Karpas-422 (cell line): ENCODE measurements around the gene CALHM5. TPM values are rescaled to one million over a fixed set of nuclear protein-coding genes. Genes with fewer than 3 reads are reported as not detected.
A peak's percentile ranks its signal among the peaks of the same experiment; 100 is the strongest.
"Not testable (repeated sequence)": the region's sequence is repeated elsewhere in the genome, so short reads cannot be mapped to it uniquely, and the experiment has no call there.

Experiments used
- DNase-seq: peaks from one replicate; pipeline ENCODE4 v3.0.0-alpha.2; 2015
- H2AFZ ChIP-seq: fragments of 200-600 bp; sonication (generic); 2 replicates; pipeline ENCODE4 v1.6.1; 2014; ENCODE audit warnings: antibody characterized with exemption, low read length, mixed read lengths
- H3K27ac ChIP-seq: fragments of 200-600 bp; sonication (generic); 2 replicates; pipeline ENCODE4 v1.5.1; 2014; ENCODE audit warnings: mild to moderate bottlenecking, low read length, moderate library complexity
- H3K27me3 ChIP-seq: fragments of 200-600 bp; sonication (generic); 2 replicates; pipeline ENCODE4 v1.6.1; 2014; ENCODE audit warnings: low read length, mixed read lengths
- H3K36me3 ChIP-seq: fragments of 200-600 bp; sonication (generic); 2 replicates; pipeline ENCODE4 v1.6.1; 2014; ENCODE audit warnings: low read length, mixed read lengths; ENCODE audit not compliant: insufficient read depth
- H3K4me1 ChIP-seq: fragments of 200-600 bp; sonication (generic); 2 replicates; pipeline ENCODE4 v1.6.1; 2014; ENCODE audit warnings: mild to moderate bottlenecking, low read length, mixed read lengths
- H3K4me2 ChIP-seq: fragments of 200-600 bp; sonication (generic); 2 replicates; pipeline ENCODE4 v1.6.1; 2014; ENCODE audit warnings: low read length, low read depth, mild to moderate bottlenecking; ENCODE audit not compliant: poor library complexity, severe bottlenecking
- H3K4me3 ChIP-seq: fragments of 200-600 bp; sonication (generic); 2 replicates; pipeline ENCODE4 v1.5.1; 2014; ENCODE audit warnings: mild to moderate bottlenecking, antibody characterized with exemption, low read length, mixed read lengths
- H3K79me2 ChIP-seq: fragments of 200-600 bp; sonication (generic); 2 replicates; pipeline ENCODE4 v1.6.1; 2014; ENCODE audit warnings: mild to moderate bottlenecking, low read length, mixed read lengths
- H3K9ac ChIP-seq: fragments of 200-600 bp; sonication (generic); 2 replicates; pipeline ENCODE4 v1.6.0; 2014; ENCODE audit warnings: low read length
- H3K9me2 ChIP-seq: fragments of 200-600 bp; sonication (generic), shearing (Covaris generic); replicated peaks from 2 replicates; pipeline ENCODE4 v1.6.0; 2014; ENCODE audit warnings: mild to moderate bottlenecking, low read length, moderate library complexity; ENCODE audit not compliant: insufficient read depth
- H3K9me3 ChIP-seq: fragments of 300-700, 200-600 bp; sonication (generic); 2 replicates; pipeline ENCODE4 v1.6.1; 2014; ENCODE audit warnings: low read length, mixed read lengths
- H4K20me1 ChIP-seq: fragments of 200-600 bp; sonication (generic); 2 replicates; pipeline ENCODE4 v1.6.1; 2014; ENCODE audit warnings: mild to moderate bottlenecking, antibody characterized with exemption, low read length, low read depth; ENCODE audit not compliant: insufficient read depth
- total RNA-seq: library from RNA; depleted of rRNA; stranded (reverse); fragments of >200 nt; shearing (Covaris generic); gene quantifications from 2 replicates; pipeline ENCODE4 v1.2.3, GENCODE V29; 2014; ENCODE audit warnings: low replicate concordance

Gene CALHM5
- total RNA-seq, 1 experiment from 2014 or later: not detected

DNA sequence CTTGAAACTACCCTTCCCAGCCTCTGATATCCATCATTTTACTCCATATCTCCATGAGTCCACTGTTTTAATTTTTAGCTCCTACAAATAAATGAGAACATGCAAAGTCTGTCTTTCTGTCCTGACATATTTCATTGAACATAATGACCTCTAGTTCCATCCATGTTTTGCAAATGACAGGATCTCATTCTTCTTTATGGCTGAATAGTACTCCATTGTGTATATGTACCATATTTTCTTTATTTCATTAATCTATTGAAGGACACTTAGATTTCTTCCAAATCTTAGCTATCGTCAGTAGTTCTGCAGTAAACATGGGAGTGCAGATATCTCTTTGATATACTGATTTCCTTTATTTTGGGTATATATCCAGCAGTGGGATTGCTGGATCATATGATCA, 16.3 kb upstream of the CALHM5 start:
- H3K79me2 ChIP-seq: not testable (repeated sequence)

DNA sequence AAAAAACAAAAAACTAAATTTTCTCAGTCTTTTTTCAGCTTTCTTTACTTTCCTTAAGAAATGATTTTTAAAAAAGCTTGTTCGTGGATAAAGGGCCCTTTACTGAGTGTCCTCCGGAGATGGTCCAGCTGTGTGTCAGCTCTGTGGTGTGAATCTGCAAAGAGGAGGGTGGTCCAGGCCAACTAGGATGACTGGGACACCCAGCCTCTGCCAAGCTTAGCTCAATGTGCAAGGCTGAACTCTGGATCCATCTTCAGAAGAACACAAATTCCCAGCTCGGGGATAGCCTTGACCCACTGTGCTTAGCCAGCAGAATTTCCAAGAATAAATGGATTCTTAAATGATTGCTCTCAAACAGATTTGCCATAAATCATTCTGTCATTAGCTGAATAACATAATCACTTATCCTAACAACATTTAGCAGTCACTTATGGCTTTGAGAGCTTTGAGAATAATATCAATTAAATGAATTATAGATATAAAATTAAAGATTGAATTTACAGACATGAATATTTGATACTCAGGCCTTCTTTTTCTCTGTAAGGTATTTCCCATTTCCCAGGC, 14.2 kb upstream of the CALHM5 start:
- H2AFZ ChIP-seq: no peak overlapping the region
- H4K20me1 ChIP-seq: no peaks in the 10 kb centered on the region
- H3K27me3 ChIP-seq: no peaks in the 10 kb centered on the region

More for the DNA sequence above, 16.3 kb upstream of the CALHM5 start:
- H2AFZ ChIP-seq, H3K4me1 ChIP-seq, H3K9me3 ChIP-seq, H3K9me2 ChIP-seq, H3K27me3 ChIP-seq, H3K9ac ChIP-seq, H3K27ac ChIP-seq, DNase-seq, H4K20me1 ChIP-seq, H3K36me3 ChIP-seq, H3K4me2 ChIP-seq, H3K4me3 ChIP-seq: not testable (repeated sequence)

GRCh38 chr6:116500969-116501433, 10.4 kb upstream of the CALHM5 start:
- Histone ChIP-seq H3K36me3 (no peaks in the 10 kb centered on the region), H4K20me1 (no peaks in the 10 kb centered on the region), H3K4me1 (no peaks in the 10 kb centered on the region), H2AFZ (no peak overlapping the region), H3K4me2 (no peak overlapping the region), H3K27me3 (no peaks in the 10 kb centered on the region), H3K9ac (no peak overlapping the region), H3K27ac (no peak overlapping the region), H3K79me2 (no peaks in the 10 kb centered on the region), H3K9me3 (no peaks in the 10 kb centered on the region), H3K4me3 (no peak overlapping the region), H3K9me2 (no peaks in the 10 kb centered on the region)
- no peak for DNase-seq

More for the DNA sequence above, 14.2 kb upstream of the CALHM5 start:
- no peaks in the 10 kb centered on the region for H3K4me1 ChIP-seq
- no peak overlapping the region for H3K4me2 ChIP-seq
- no peak overlapping the region for H3K27ac ChIP-seq
- no peaks in the 10 kb centered on the region for H3K79me2 ChIP-seq
- H3K9me2 ChIP-seq: no peaks in the 10 kb centered on the region
- no peaks in the 10 kb centered on the region for H3K36me3 ChIP-seq
- no peak for DNase-seq
- H3K9me3 ChIP-seq: no peaks in the 10 kb centered on the region
- no peak overlapping the region for H3K9ac ChIP-seq
- H3K4me3 ChIP-seq: no peak overlapping the region

DNA sequence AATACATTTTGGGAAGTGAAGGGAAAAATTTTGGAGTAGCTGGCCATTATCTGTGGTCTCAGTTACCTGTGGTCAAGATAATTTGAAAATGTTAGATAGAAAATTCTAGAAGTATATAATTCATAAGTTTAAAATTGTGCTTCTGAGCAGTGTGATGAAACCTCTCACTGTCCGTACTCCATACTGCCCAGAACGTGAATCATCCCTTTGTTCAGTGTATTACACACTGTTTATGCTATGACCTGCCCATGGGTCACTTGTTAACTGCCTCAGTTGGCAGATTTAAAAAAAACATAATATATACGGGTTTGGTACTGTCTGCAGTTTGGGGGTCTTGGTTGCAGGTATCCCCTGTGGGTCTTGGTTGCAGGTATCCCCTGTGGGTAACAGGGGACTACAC, 4.1 kb upstream of the CALHM5 start:
- no peak for DNase-seq
- H4K20me1 ChIP-seq: no peaks in the 10 kb centered on the region
- H3K4me1 ChIP-seq: no peaks in the 10 kb centered on the region
- H3K9me2 ChIP-seq: no peaks in the 10 kb centered on the region
- H3K79me2 ChIP-seq: no peaks in the 10 kb centered on the region
- no peak overlapping the region for H3K27ac ChIP-seq
- H3K4me3 ChIP-seq: no peak overlapping the region
- H3K9me3 ChIP-seq: no peaks in the 10 kb centered on the region
- H3K4me2 ChIP-seq: no peak overlapping the region
- H3K36me3 ChIP-seq: no peaks in the 10 kb centered on the region
- H3K9ac ChIP-seq: no peak overlapping the region
- H3K27me3 ChIP-seq: no peaks in the 10 kb centered on the region
- H2AFZ ChIP-seq: no peak overlapping the region

DNA sequence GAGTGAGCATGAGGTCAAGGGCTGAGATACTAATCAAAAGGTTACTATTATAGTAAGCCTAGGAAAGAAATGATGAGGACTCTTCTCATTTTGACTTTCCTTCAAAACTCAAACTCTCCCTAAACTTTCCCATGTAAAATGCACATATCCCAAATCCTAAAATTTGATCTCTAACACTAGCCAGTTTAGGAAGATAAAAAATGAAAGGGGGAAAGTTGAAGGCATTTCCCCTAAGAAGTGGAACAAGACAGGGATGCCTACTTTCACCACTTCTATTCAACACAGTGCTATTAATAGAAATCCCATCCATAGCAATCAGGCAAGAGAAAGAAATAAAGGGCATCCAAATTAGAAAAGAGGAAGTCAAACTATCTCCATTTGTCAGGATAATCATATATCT, 2.9 kb upstream of the CALHM5 start:
- H3K36me3 ChIP-seq: no peaks in the 10 kb centered on the region
- H3K9me2 ChIP-seq: no peaks in the 10 kb centered on the region
- no peaks in the 10 kb centered on the region for H4K20me1 ChIP-seq
- H3K79me2 ChIP-seq: no peaks in the 10 kb centered on the region
- no peak for DNase-seq
- H3K9me3 ChIP-seq: no peaks in the 10 kb centered on the region
- H3K27me3 ChIP-seq: no peaks in the 10 kb centered on the region
- no peak overlapping the region for H3K4me2 ChIP-seq
- H3K4me1 ChIP-seq: no peaks in the 10 kb centered on the region
- H2AFZ ChIP-seq: no peak overlapping the region
- H3K4me3 ChIP-seq: no peak overlapping the region
- no peak overlapping the region for H3K27ac ChIP-seq
- no peak overlapping the region for H3K9ac ChIP-seq

- Histone ChIP-seq H4K20me1 (no peaks in the 10 kb centered on the region), H3K79me2 (no peaks in the 10 kb centered on the region), H3K4me2 (no peak overlapping the region), H3K27me3 (no peaks in the 10 kb centered on the region), H3K4me1 (no peaks in the 10 kb centered on the region), H3K36me3 (no peaks in the 10 kb centered on the region), H3K4me3 (no peak overlapping the region), H3K27ac (no peak overlapping the region), H2AFZ (peak overlapping the region; percentile 20; the same call in 1 of the 2 replicates), H3K9ac (no peak overlapping the region), H3K9me2 (no peaks in the 10 kb centered on the region), H3K9me3 (no peaks in the 10 kb centered on the region)
- DNase-seq: no peak
These were observed 696 bp downstream of the CALHM5 start for GRCh38 chr6:116512111-116512559.

- Histone ChIP-seq H3K27me3 (no peaks in the 10 kb centered on the region), H3K4me1 (no peaks in the 10 kb centered on the region), H2AFZ (no peak overlapping the region), H3K36me3 (no peaks in the 10 kb centered on the region), H3K9me3 (no peaks in the 10 kb centered on the region), H3K4me2 (no peak overlapping the region), H3K9me2 (no peaks in the 10 kb centered on the region), H3K27ac (no peak overlapping the region), H4K20me1 (no peaks in the 10 kb centered on the region), H3K4me3 (no peak overlapping the region), H3K79me2 (no peaks in the 10 kb centered on the region), H3K9ac (no peak overlapping the region)
- no peak for DNase-seq
These were observed 1.3 kb downstream of the CALHM5 start for GRCh38 chr6:116512734-116513133.

- H2AFZ ChIP-seq: no peak overlapping the region
- no peaks in the 10 kb centered on the region for H3K79me2 ChIP-seq
- no peak overlapping the region for H3K27ac ChIP-seq
- no peak for DNase-seq
- H3K4me2 ChIP-seq: no peak overlapping the region
- no peaks in the 10 kb centered on the region for H4K20me1 ChIP-seq
- no peak overlapping the region for H3K4me3 ChIP-seq
- H3K9me3 ChIP-seq: no peaks in the 10 kb centered on the region
- no peaks in the 10 kb centered on the region for H3K27me3 ChIP-seq
- no peaks in the 10 kb centered on the region for H3K9me2 ChIP-seq
- no peaks in the 10 kb centered on the region for H3K4me1 ChIP-seq
- H3K9ac ChIP-seq: no peak overlapping the region
- H3K36me3 ChIP-seq: no peaks in the 10 kb centered on the region
These were observed 1.9 kb downstream of the CALHM5 start for GRCh38 chr6:116513224-116513875.
